Endothelial cell of umbilical vein (primary cell): Measurements from ENCODE around the gene NSMCE1. TPM values are rescaled to one million over a fixed set of nuclear protein-coding genes. Genes with fewer than 3 reads are reported as not detected.

ENCODE experiments used
- BruUV-seq: library from RNA; stranded (reverse); fragments of 400-500 nt; replicated peaks from 2 replicates; lab custom pipeline; 2021; lab: Mats Ljungman, UMichigan
- CTCF ChIA-PET: fragments of 300-600, 350-600 bp; sonication (Branson Sonifier 250); formaldehyde crosslinking; loops from one replicate; lab custom pipeline; 2021; ENCODE audit warnings: antibody characterized with exemption, inconsistent platforms; lab: Charles Lee
- POLR2A ChIA-PET: fragments of 300-600, 350-600 bp; sonication (Branson Sonifier 250); formaldehyde crosslinking; loops from one replicate; lab custom pipeline; 2021; ENCODE audit warnings: antibody characterized with exemption, inconsistent platforms; lab: Charles Lee
- DNase-seq: peaks from one replicate; pipeline ENCODE4 v3.0.0-alpha.2; 2011; ENCODE audit warnings: low read depth, low spot score
- FAIRE-seq: peaks from 2 replicates; lab custom pipeline; 2011; peaks lifted over from hg19 to GRCh38; lab: Jason Lieb, UNC
- H2AFZ ChIP-seq: 2 replicates; pipeline ENCODE4 v1.6.0; 2012; ENCODE audit warnings: low read depth, low read length, control low read depth, inconsistent platforms
- H3K27ac ChIP-seq: 2 replicates; pipeline ENCODE4 v1.5.1; 2011; ENCODE audit warnings: low read depth, mild to moderate bottlenecking, control low read depth, low read length, moderate library complexity; ENCODE audit not compliant: insufficient read depth
- H3K27me3 ChIP-seq, 2 experiments: 2 replicates each; pipeline versions ENCODE4 v1.6.0 to v1.6.1; 2011; ENCODE audit warnings: low read length in 2 of 2, mixed read lengths in 1 of 2; ENCODE audit not compliant: control insufficient read depth in 2 of 2, insufficient read depth in 2 of 2
- H3K36me3 ChIP-seq, 2 experiments: 2 replicates in 1 of 2; 3 replicates in 1 of 2; pipeline ENCODE4 v1.5.1; 2011; ENCODE audit warnings: low read length in 2 of 2, mild to moderate bottlenecking in 1 of 2, moderate library complexity in 1 of 2; ENCODE audit not compliant: control insufficient read depth in 2 of 2, insufficient read depth in 2 of 2; ENCODE audit errors: extremely low read depth in 1 of 2
- H3K4me1 ChIP-seq: 3 replicates; pipeline ENCODE4 v1.5.1; 2011; ENCODE audit warnings: mild to moderate bottlenecking, low read length; ENCODE audit not compliant: control insufficient read depth, insufficient read depth; ENCODE audit errors: extremely low read depth
- H3K4me2 ChIP-seq: 2 replicates; pipeline ENCODE4 v1.6.1; 2011; ENCODE audit warnings: low read length, control low read depth, mixed read lengths; ENCODE audit not compliant: insufficient read depth
- H3K4me3 ChIP-seq, 3 experiments: fragments of 200-600 bp in 1 of 3; sonication (generic), shearing (Covaris generic) in 1 of 3; replicated peaks in 1 of 3; 2 replicates each; pipeline ENCODE4 v1.5.1; 2011 to 2016; ENCODE audit warnings: control low read depth in 3 of 3, low read length in 3 of 3, mild to moderate bottlenecking in 2 of 3, inconsistent platforms in 1 of 3, low read depth in 1 of 3, moderate library complexity in 1 of 3; ENCODE audit not compliant: insufficient read depth in 1 of 3
- H3K79me2 ChIP-seq: 2 replicates; pipeline ENCODE4 v1.6.0; 2012; ENCODE audit warnings: low read length, inconsistent platforms; ENCODE audit not compliant: control insufficient read depth, insufficient read depth
- H3K9ac ChIP-seq: replicated peaks from 2 replicates; pipeline ENCODE3; 2011; ENCODE audit warnings: low read length, control low read depth; ENCODE audit not compliant: insufficient read depth; ENCODE audit errors: extremely low read depth
- H3K9me1 ChIP-seq: replicated peaks from 3 replicates; pipeline ENCODE4 v1.6.0; 2011; ENCODE audit warnings: mild to moderate bottlenecking, low read length; ENCODE audit not compliant: control insufficient read depth, insufficient read depth; ENCODE audit errors: extremely low read depth
- H3K9me3 ChIP-seq: replicated peaks from 2 replicates; pipeline ENCODE4 v1.5.1; 2012; ENCODE audit warnings: low read length, inconsistent platforms; ENCODE audit not compliant: control insufficient read depth, insufficient read depth
- H4K20me1 ChIP-seq: replicated peaks from 2 replicates; pipeline ENCODE3; 2011; ENCODE audit warnings: mild to moderate bottlenecking, low read length; ENCODE audit not compliant: control insufficient read depth, insufficient read depth; ENCODE audit errors: extremely low read depth
- CTCF ChIP-seq, 2 donors: IDR thresholded peaks; 1 replicate in 1 of 2; 2 replicates in 1 of 2; pipeline ENCODE4 v1.5.1; 2011; ENCODE audit warnings: low read length in 2 of 2, mild to moderate bottlenecking in 2 of 2, moderate library complexity in 2 of 2, control low read depth in 1 of 2, inconsistent platforms in 1 of 2, low read depth in 1 of 2; ENCODE audit not compliant: insufficient read depth in 1 of 2; ENCODE audit errors: extremely low read depth in 1 of 2
- EZH2 ChIP-seq: IDR thresholded peaks from 2 replicates; pipeline ENCODE4 v1.6.1; 2012; ENCODE audit warnings: borderline replicate concordance, low read depth, mild to moderate bottlenecking, moderate library complexity, low read length, inconsistent platforms; ENCODE audit not compliant: severe bottlenecking
- FOS ChIP-seq: IDR thresholded peaks from 2 replicates; pipeline ENCODE4 v1.6.1; 2011; ENCODE audit warnings: mild to moderate bottlenecking, low read length, moderate library complexity, borderline replicate concordance; ENCODE audit not compliant: insufficient read depth
- GATA2 ChIP-seq: IDR thresholded peaks from 2 replicates; pipeline ENCODE4 v1.7.0; 2011; ENCODE audit warnings: low read depth, mild to moderate bottlenecking, moderate library complexity, mixed read lengths, low read length; ENCODE audit not compliant: insufficient read length, insufficient read depth
- JUN ChIP-seq: IDR thresholded peaks from 2 replicates; pipeline ENCODE4 v1.6.1; 2011; ENCODE audit warnings: borderline replicate concordance, low read depth; ENCODE audit not compliant: insufficient read length, insufficient read depth
- MYC ChIP-seq: IDR thresholded peaks from one replicate; pipeline ENCODE4 v1.6.1; 2011; ENCODE audit warnings: mild to moderate bottlenecking, low read depth, low read length
- POLR2A ChIP-seq: IDR thresholded peaks from 2 replicates; pipeline ENCODE4 v1.6.1; 2012; ENCODE audit warnings: low read depth, mild to moderate bottlenecking, control low read depth, low read length
- POLR2AphosphoS5 ChIP-seq: IDR thresholded peaks from 2 replicates; pipeline ENCODE4 v1.6.1; 2012; ENCODE audit warnings: low read depth, mild to moderate bottlenecking, control low read depth, low read length, moderate library complexity; ENCODE audit not compliant: insufficient read depth
- dilution Hi-C: fragments of 300-500 bp; cut with MboI; formaldehyde crosslinking; loops from one replicate; pipeline ENCODE4 v1.15.0; 2019; ENCODE audit warnings: low sequenced_read_pairs; ENCODE audit not compliant: extremely low pct_ligation_motif_present
- intact Hi-C: fragments of 100-400 bp; cut with micrococcal nuclease; formaldehyde crosslinking; loops from one replicate; pipeline ENCODE4 v1.10.0; 2022
- polyA plus RNA-seq, 4 experiments: library from polyadenylated mRNA; depleted of rRNA in 3 of 4; stranded (reverse) in 3 of 4; unstranded in 1 of 4; fragments of >200 nt; gene quantifications; 2 replicates each; pipeline versions ENCODE4 v1.2.1 to v1.2.3, GENCODE V29; 2011 to 2012; ENCODE audit warnings: missing spikeins in 1 of 4
- total RNA-seq: library from RNA; stranded (reverse); gene quantifications from 2 replicates; pipeline ENCODE4 v1.2.3, GENCODE V29; 2021
- TF ChIP-seq, protein P1 (sequence below): IDR thresholded peaks from 2 replicates; pipeline ENCODE4 v1.6.1; 2011; ENCODE audit not compliant: insufficient read depth, insufficient read length

The NSMCE1 gene
- total and polyA plus RNA-seq, 2 donors (not counting 3 experiments of a cell fraction or from before 2014, with no cell fraction given) = 23.8 to 42.0 TPM

GRCh38 chr16:27209591-27209990, 59.0 kb downstream of the NSMCE1 start:
- dilution Hi-C loops (no loop called here), intact Hi-C loops (no loop called here)
- Histone ChIP-seq H3K9ac (no peak overlapping the region), H3K36me3 (peaks cover 2 to 5% of the 10 kb centered on the region in 2 experiments), H3K9me3 (no peaks in the 10 kb centered on the region), H3K79me2 (no peaks in the 10 kb centered on the region), H4K20me1 (no peaks in the 10 kb centered on the region), H3K27ac (no peak overlapping the region), H3K4me2 (no peak overlapping the region), H2AFZ (no peak overlapping the region), H3K4me3 (no peak overlapping the region), H3K4me1 (peaks cover under 1% of the 10 kb centered on the region), H3K27me3 (no peaks in the 10 kb centered on the region), H3K9me1 (no peaks in the 10 kb centered on the region)
- FAIRE-seq = no peak
- no TSS peak for BruUV-seq
- CTCF ChIA-PET = interaction anchor here (1.1 to 2.4 kb wide), 2 partner anchors 30 to 158 kb away, joined by 3 to 5 read pairs; no protein-coding TSS in a partner anchor
- DNase-seq = no peak
- POLR2A ChIA-PET = no interaction called here
- TF ChIP-seq, protein P1, sequence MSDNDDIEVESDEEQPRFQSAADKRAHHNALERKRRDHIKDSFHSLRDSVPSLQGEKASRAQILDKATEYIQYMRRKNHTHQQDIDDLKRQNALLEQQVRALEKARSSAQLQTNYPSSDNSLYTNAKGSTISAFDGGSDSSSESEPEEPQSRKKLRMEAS = no peak
- TF ChIP-seq FOS (no peak), POLR2AphosphoS5 (no peak), CTCF (IDR thresholded peaks at IDR 0.05; ENCODE audit: extremely low read depth in 1 of 2, insufficient read depth in 1 of 2, low read depth in 1 of 2, low read length in 2 of 2) (no peak)

DNA sequence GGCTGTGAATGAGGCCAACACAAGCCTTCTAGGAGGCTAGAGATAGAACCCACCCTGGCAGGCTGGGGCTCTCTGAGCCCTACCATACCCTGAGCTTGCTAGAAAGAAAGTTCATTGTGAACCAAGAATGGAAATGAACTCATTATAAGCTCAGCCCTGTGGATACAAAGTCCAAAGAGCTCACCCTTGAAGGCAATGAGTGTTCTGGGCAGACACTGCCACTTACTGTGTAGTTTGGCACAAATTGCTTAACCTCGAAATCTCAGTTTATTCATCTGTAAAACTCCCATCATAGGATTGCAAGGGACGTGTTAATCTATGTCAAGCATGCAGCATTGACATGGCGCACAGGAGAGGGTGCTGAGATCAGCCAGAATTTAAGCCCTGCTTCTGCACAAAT, 59.8 kb downstream of the NSMCE1 start:
- H3K4me2 ChIP-seq = no peak overlapping the region
- ChIA-PET CTCF (interaction anchor here (1.1 to 2.4 kb wide), 2 partner anchors 29 to 159 kb away, joined by 3 to 5 read pairs; no protein-coding TSS in a partner anchor), POLR2A (no interaction called here)
- H3K9me3 ChIP-seq = no peaks in the 10 kb centered on the region
- FAIRE-seq = no peak
- peaks cover 7% of the 10 kb centered on the region for H3K4me1 ChIP-seq
- H3K36me3 ChIP-seq = peaks cover 2 to 5% of the 10 kb centered on the region in 2 experiments
- no peak for TF ChIP-seq FOS
- TF ChIP-seq GATA2 = no peak
- TF ChIP-seq JUN = no peak
- TF ChIP-seq, protein P1 = no peak
- no peak for TF ChIP-seq EZH2
- no peak for TF ChIP-seq POLR2A
- TF ChIP-seq CTCF (IDR thresholded peaks at IDR 0.05; ENCODE audit: extremely low read depth in 1 of 2, insufficient read depth in 1 of 2, low read depth in 1 of 2, low read length in 2 of 2) = no peak
- no peak for TF ChIP-seq MYC
- no peak for TF ChIP-seq POLR2AphosphoS5
- H3K4me3 ChIP-seq = no peak overlapping the region
- no TSS peak for BruUV-seq
- no peaks in the 10 kb centered on the region for H4K20me1 ChIP-seq
- no peak overlapping the region for H3K9ac ChIP-seq
- dilution Hi-C loops (no loop called here), intact Hi-C loops (no loop called here)
- no peaks in the 10 kb centered on the region for H3K9me1 ChIP-seq
- no peaks in the 10 kb centered on the region for H3K79me2 ChIP-seq
- no peak overlapping the region for H2AFZ ChIP-seq
- DNase-seq = no peak
- H3K27ac ChIP-seq = no peak overlapping the region
- no peaks in the 10 kb centered on the region for H3K27me3 ChIP-seq
